GM21576 (cell line): ENCODE data around the gene HBD.
"Not testable (repeated sequence)": the region's sequence is repeated elsewhere in the genome, so short reads cannot be mapped to it uniquely, and the experiment has no call there.

Source experiments
- ATAC-seq: cut with Tn5 transposase; IDR thresholded peaks from one replicate; pipeline ENCODE4 v1.9.1; 2021; ENCODE audit warnings: mild to moderate bottlenecking, moderate library complexity; ENCODE audit not compliant: unreplicated experiment

HBD gene

GRCh38 chr11:5234381-5234834, at the start of gene HBD:
HBD (minus strand) TSS chr11:5234483; CDS start chr11:5234433, 50 bp downstream.
- peak; percentile 74 for ATAC-seq

DNA sequence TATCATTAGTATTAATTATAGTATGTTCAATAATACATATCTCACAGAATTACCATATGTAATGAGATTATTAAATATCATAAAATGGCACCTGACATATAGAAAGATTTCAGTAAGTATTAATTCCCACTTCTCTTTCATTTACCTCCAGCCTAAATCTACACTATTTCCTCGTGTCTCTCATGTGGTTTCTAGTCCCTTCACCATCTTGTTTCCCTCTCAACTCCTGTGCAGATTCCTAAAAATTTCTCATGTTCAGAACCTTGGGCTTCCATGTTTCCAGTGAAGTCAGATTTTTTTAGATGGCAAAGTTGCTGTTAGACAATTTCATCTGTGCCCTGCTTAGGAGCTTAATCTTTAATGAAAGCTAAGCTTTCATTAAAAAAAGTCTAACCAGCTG, 49.6 kb upstream of the HBD start:
- no peak for ATAC-seq

DNA sequence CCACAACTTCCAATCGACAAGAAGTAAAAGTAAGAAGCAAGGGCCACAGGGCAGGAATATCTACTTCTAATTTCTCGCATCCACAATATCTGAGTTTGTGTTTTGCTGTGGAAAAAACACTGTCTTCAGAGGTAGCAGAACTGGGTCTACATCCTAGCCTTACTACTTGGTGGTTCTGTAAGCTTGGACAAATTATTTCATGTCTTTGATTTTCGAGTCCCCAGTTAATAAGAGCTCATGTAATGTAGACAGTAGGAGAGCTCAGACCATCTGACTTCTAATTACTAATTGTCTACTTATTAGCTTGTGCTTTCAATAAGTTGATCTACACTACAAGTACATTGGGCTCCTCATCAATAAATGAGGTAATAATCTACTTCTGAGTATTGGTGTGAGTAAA, 48.8 kb upstream of the HBD start:
- ATAC-seq, result no peak

GRCh38 chr11:5282628-5283027, 48.3 kb upstream of the HBD start:
- ATAC-seq, result no peak

GRCh38 chr11:5281596-5281995, 47.3 kb upstream of the HBD start:
- no peak for ATAC-seq

- peak; percentile 90 for ATAC-seq
These were observed 46.4 kb upstream of the HBD start for GRCh38 chr11:5280582-5281102.

GRCh38 chr11:5279471-5280090, 45.3 kb upstream of the HBD start:
- ATAC-seq, result no peak

DNA sequence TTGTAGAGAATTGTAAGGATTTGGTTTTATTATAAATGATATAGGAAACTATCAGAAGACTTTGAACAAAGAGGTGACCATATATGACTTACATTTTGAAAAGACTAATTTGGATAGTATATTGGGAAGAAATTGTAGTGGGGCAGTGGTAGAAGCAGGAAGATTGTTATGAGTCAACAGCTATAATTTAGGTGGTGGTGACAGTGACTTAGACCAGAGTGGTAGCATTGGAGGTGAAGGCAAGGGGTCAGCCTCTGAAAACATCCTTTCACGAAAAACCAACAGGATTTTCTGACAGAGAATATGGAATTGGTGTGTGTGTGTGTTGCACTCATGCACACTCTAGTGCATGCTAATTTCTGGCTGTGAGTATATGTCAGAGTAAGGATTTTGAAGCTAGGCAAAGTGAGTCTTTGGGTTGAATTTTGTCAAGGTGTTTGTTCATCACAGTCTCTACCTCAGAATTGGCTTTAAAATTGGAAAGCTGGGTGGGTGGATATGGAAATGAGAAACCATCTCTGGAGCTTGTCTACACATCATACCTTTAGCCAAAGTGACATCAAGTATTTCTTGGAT, 43.6 kb upstream of the HBD start:
- peak; percentile 47 for ATAC-seq

- no peak for ATAC-seq
These were observed 42.4 kb upstream of the HBD start for GRCh38 chr11:5276697-5277096.

DNA sequence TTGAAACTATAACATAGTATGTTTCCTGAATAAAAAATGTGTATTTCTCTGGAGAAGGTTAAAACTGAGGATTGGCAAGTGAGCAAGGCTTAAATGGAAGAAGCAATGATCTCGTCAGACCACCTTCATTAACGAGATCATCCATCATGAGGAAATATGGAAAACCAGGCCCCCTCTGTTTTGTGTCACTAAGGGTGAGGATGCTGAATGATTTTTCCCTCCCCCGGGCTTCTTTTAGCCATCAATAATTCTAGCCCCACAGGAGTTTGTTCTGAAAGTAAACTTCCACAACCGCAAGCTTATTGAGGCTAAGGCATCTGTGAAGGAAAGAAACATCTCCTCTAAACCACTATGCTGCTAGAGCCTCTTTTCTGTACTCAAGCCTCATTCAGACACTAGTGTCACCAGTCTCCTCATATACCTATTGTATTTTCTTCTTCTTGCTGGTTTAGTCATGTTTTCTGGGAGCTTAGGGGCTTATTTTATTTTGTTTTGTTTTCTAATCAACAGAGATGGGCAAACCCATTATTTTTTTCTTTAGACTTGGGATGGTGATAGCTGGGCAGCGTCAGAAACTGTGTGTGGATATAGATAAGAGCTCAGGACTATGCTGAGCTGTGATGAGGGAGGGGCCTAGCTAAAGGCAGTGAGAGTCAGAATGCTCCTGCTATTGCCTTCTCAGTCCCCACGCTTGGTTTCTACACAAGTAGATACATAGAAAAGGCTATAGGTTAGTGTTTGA, 41.3 kb upstream of the HBD start:
- ATAC-seq, result no peak

- no peak for ATAC-seq
These were observed 40.1 kb upstream of the HBD start for GRCh38 chr11:5274395-5274794.

DNA sequence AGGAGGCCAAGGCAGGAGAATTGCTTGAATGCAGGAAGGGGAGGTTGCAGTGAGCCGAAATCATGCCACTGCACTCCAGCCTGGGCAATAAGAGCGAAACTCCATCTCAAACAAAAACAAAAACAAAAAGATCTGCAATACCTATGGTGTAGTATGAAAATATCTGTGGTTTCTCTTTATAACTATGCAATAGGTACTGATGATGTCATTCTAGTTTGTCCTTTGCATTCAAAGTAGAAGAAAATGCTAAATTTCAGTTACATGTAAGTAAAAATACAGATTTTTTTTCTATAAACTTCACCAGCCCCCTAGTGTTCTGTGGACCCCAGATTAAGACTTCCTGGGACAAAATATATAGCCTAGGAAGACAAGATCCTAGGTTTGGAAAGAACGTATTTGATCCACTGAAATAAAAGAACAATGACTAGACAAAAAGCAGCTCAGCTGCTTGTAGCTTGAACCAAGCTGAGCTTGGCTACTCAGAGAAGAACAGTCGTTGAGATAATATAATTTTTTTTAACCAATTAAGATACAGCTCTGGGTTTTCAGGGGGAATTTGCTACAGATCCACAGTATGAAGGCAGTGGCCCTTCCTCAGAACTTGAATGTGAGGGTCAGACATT, 38.2 kb upstream of the HBD start:
- ATAC-seq, result no peak

GRCh38 chr11:5269715-5270147, 35.4 kb upstream of the HBD start, which contains the start of gene HBE1:
HBE1 (minus strand) TSS chr11:5269945; CDS start chr11:5269890, 55 bp downstream.
- no peak for ATAC-seq

DNA sequence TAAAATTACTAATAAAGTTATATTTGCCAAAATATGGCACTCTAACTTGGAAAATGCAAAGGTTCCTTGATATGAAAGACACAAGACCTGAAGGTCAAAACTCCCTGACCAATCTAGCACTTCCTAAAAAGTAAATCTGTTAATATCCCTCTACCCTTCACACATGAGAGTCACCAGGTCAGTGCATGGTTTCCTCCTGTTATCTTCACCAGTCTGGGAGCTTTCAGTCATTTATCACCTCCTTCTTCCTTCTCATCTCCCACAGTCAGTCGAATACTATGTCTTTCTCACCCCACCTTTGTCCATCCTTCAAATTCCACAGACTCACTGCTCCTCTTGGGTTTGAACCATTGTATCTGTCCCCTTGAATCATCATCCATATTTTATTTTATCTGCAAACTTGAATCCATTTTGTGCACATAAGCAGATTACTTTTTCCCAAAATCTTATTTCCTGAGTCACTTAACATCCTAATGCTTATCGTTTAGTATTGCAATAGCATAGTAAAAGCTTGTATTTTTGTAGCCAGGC, 32.8 kb upstream of the HBD start:
- ATAC-seq, result no peak

GRCh38 chr11:5266609-5267008, 32.3 kb upstream of the HBD start:
- ATAC-seq, result no peak

DNA sequence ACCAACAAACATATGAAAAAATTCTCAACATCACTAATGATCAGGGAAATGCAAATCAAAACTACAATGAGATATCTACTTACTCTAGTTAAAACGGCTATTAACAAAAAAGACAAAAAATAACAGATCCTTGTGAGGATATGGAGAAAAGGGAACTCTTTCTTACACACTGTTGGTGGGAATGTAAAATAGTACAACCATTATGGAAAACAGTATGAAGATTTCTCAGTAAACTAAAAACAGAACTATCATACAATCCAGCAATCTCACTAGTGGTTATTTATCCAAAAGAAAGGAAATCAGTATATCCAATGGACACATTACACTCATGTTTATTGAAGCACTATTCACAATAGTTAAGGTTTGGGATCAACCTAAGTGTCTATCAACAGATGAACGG, 31.5 kb upstream of the HBD start:
- no peak for ATAC-seq

- no peak for ATAC-seq
These were observed 24.4 kb upstream of the HBD start for GRCh38 chr11:5258543-5259262.

DNA sequence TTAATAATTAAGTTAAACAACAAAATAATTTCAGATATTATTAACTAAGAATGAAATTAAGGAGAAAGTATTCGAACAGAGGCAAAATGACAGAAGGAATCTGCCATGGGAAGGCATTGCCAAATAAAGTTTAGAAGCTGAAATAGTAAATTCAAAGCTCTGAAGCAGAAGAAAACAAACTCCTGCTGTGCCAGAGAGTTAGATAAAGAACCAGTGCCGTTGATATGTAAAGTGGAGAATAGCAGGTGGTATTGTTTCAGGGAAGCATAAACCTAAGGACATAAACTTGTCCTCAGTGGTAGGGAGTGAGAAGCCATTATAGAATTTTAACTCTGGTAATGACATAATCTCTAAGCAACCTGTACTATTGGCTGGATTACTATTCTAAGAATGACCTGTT, 23.0 kb upstream of the HBD start:
- no peak for ATAC-seq

GRCh38 chr11:5254646-5255413, 20.5 kb upstream of the HBD start, which contains the start of gene HBG2:
HBG2 (minus strand) TSS chr11:5254781; CDS start chr11:5254728, 53 bp downstream.
- not testable (repeated sequence) for ATAC-seq

- not testable (repeated sequence) for ATAC-seq
These were observed 19.7 kb upstream of the HBD start for GRCh38 chr11:5254023-5254422.
